Measurements from ENCODE around the gene SERPINA5. TPM values are rescaled to one million over a fixed set of nuclear protein-coding genes. Genes with fewer than 3 reads are reported as not detected.

SERPINA5 gene
- total and polyA plus RNA-seq, 4 experiments from 2014 or later = not detected

DNA sequence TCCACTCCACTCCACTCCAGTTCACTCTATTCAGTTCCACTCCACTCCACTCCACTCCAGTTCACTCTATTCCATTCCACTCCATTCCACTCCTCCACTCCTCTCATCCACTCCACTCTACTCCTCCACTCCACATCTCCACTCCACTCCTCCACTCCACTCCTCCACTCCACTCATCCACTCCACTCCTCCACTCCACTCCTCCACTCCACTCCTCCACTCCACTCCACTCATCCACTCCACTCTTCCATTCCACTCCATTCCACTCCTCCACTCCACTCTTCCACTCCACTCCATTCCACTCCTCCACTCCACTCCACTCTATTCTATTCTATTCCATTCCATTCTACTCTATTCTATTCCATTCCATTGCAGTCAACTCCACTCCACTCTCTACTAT, 9.8 kb downstream of the SERPINA5 start:
- POLR2A ChIA-PET (ENCODE audit: partially characterized antibody) = no interaction called here

DNA sequence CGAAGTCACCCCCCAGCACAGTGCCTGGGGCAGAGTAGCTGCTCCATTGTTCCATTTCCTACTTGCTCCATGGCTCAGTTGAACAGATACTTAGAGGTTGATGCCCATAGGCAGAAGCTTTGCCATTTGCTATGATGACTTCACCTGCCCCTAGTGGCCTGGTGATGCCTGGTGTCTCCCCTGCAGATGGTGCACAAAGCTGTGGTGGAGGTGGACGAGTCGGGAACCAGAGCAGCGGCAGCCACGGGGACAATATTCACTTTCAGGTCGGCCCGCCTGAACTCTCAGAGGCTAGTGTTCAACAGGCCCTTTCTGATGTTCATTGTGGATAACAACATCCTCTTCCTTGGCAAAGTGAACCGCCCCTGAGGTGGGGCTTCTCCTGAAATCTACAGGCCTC, 10.6 kb downstream of the SERPINA5 start:
- Mint-ChIP-seq H3K9me3 (peaks cover 0 to 1% (median 0%) of the 10 kb centered on the region in 8 donors), H3K27me3 (peaks cover 5% of the 10 kb centered on the region in 2 donors), H3K4me1 (peaks cover 0 to 1% (median 0%) of the 10 kb centered on the region in 4 donors), H3K27ac (no peak overlapping the region), H3K4me3 (no peak overlapping the region), H3K36me3 (no peaks in the 10 kb centered on the region)
- no peaks in the 10 kb centered on the region for H3K36me3 ChIP-seq (ENCODE audit: insufficient read depth, low read length)
- no peak for DNase-seq
- no peaks in the 10 kb centered on the region for H3K27me3 ChIP-seq (ENCODE audit: insufficient read depth, low read length)
- no peak overlapping the region for H3K4me3 ChIP-seq (ENCODE audit: low read length in 2 of 2)
- ChIA-PET CTCF (ENCODE audit: partially characterized antibody) (no interaction called here), POLR2A (ENCODE audit: partially characterized antibody) (no interaction called here)
- H3K9me3 ChIP-seq (ENCODE audit: control insufficient read depth in 1 of 2, low read length in 2 of 2) = no peaks in the 10 kb centered on the region
- no peaks in the 10 kb centered on the region for H3K4me1 ChIP-seq (ENCODE audit: insufficient read depth, low read length)
- no peak overlapping the region for H3K27ac ChIP-seq (ENCODE audit: low read depth, low read length)
- intact Hi-C loops (cut with micrococcal nuclease) = no loop called here

More for the DNA sequence above, 9.8 kb downstream of the SERPINA5 start:
- H3K27me3 Mint-ChIP-seq = peaks cover 5% of the 10 kb centered on the region in 2 donors
- H3K27ac ChIP-seq (ENCODE audit: low read depth, low read length) = no peak overlapping the region
- no peaks in the 10 kb centered on the region for H3K36me3 Mint-ChIP-seq
- CTCF ChIA-PET (ENCODE audit: partially characterized antibody) = no interaction called here
- no peaks in the 10 kb centered on the region for H3K27me3 ChIP-seq (ENCODE audit: insufficient read depth, low read length)
- no peak overlapping the region for H3K4me3 ChIP-seq (ENCODE audit: low read length in 2 of 2)
- no peaks in the 10 kb centered on the region for H3K36me3 ChIP-seq (ENCODE audit: insufficient read depth, low read length)
- no peak overlapping the region for H3K4me3 Mint-ChIP-seq
- peaks cover 0 to 1% (median 0%) of the 10 kb centered on the region in 8 donors for H3K9me3 Mint-ChIP-seq
- no peak overlapping the region for H3K27ac Mint-ChIP-seq
- intact Hi-C loops (cut with micrococcal nuclease) = no loop called here
- peaks cover 0 to 1% (median 0%) of the 10 kb centered on the region in 4 donors for H3K4me1 Mint-ChIP-seq
- DNase-seq = no peak
- no peaks in the 10 kb centered on the region for H3K9me3 ChIP-seq (ENCODE audit: control insufficient read depth in 1 of 2, low read length in 2 of 2)
- no peaks in the 10 kb centered on the region for H3K4me1 ChIP-seq (ENCODE audit: insufficient read depth, low read length)

DNA sequence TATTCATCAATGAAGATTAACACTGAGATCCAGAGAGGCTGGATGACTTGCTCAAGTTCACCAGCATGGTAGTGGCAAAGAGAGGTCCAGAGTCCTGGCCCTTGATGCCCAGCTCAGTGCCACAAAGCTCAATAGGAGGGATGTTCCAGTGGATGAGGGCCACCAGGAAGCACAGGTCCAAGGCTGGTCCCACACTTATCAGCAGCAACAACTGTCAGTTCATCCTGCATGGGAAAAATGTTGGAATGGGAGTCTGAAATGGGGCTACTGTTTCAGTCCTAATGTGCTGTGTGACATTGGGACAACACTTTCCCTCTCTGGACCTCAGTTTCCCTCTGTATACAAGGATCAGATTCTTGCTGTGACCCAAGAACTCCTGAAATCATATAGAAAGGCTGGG, 11.2 kb downstream of the SERPINA5 start:
- no peak overlapping the region for H3K4me3 Mint-ChIP-seq
- peaks cover 3 to 5% of the 10 kb centered on the region in 2 donors for H3K27me3 Mint-ChIP-seq
- H3K4me1 ChIP-seq (ENCODE audit: insufficient read depth, low read length) = no peaks in the 10 kb centered on the region
- no peaks in the 10 kb centered on the region for H3K36me3 Mint-ChIP-seq
- no peaks in the 10 kb centered on the region for H3K36me3 ChIP-seq (ENCODE audit: insufficient read depth, low read length)
- ChIA-PET CTCF (ENCODE audit: partially characterized antibody) (no interaction called here), POLR2A (ENCODE audit: partially characterized antibody) (no interaction called here)
- peaks cover 0 to 1% (median 0%) of the 10 kb centered on the region in 8 donors for H3K9me3 Mint-ChIP-seq
- H3K4me1 Mint-ChIP-seq = peaks cover 0 to 1% (median 0%) of the 10 kb centered on the region in 4 donors
- H3K27me3 ChIP-seq (ENCODE audit: insufficient read depth, low read length) = no peaks in the 10 kb centered on the region
- H3K9me3 ChIP-seq (ENCODE audit: control insufficient read depth in 1 of 2, low read length in 2 of 2) = no peaks in the 10 kb centered on the region
- no peak overlapping the region for H3K4me3 ChIP-seq (ENCODE audit: low read length in 2 of 2)
- intact Hi-C loops (cut with micrococcal nuclease) = no loop called here
- no peak overlapping the region for H3K27ac ChIP-seq (ENCODE audit: low read depth, low read length)
- H3K27ac Mint-ChIP-seq = no peak overlapping the region
- no peak for DNase-seq

DNA sequence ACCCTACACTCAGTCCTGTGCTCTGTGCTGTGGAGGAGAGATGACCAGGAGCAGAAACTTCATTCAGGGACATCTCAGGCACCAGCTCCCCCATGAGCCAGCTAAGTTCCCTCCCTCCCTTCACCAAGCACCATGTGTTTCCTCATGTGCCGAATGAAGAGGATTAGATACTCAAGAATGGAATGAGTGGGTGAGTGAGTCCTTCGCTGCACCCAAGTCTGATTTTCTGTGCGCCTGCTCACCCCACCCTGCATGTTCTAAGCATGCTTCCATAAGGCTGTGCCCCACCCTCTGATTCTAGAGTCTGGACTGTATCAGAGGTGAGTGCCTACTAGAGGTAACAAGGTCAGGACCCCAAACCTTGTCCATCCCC, 12.1 kb downstream of the SERPINA5 start:
- ChIA-PET POLR2A (ENCODE audit: partially characterized antibody) (no interaction called here), CTCF (ENCODE audit: partially characterized antibody) (no interaction called here)
- peaks cover 0 to 1% (median 0%) of the 10 kb centered on the region in 4 donors for H3K4me1 Mint-ChIP-seq
- no peak overlapping the region for H3K27ac ChIP-seq (ENCODE audit: low read depth, low read length)
- no peak for DNase-seq
- no peak overlapping the region for H3K4me3 ChIP-seq (ENCODE audit: low read length in 2 of 2)
- no peaks in the 10 kb centered on the region for H3K27me3 ChIP-seq (ENCODE audit: insufficient read depth, low read length)
- no peaks in the 10 kb centered on the region for H3K9me3 ChIP-seq (ENCODE audit: control insufficient read depth in 1 of 2, low read length in 2 of 2)
- H3K4me1 ChIP-seq (ENCODE audit: insufficient read depth, low read length) = no peaks in the 10 kb centered on the region
- H3K9me3 Mint-ChIP-seq = peaks cover 0 to 1% (median 0%) of the 10 kb centered on the region in 8 donors
- no peak overlapping the region for H3K27ac Mint-ChIP-seq
- no peaks in the 10 kb centered on the region for H3K36me3 Mint-ChIP-seq
- no peaks in the 10 kb centered on the region for H3K36me3 ChIP-seq (ENCODE audit: insufficient read depth, low read length)
- no peak overlapping the region for H3K4me3 Mint-ChIP-seq
- intact Hi-C loops (cut with micrococcal nuclease) = no loop called here
- H3K27me3 Mint-ChIP-seq = peaks cover 3 to 5% of the 10 kb centered on the region in 2 donors

DNA sequence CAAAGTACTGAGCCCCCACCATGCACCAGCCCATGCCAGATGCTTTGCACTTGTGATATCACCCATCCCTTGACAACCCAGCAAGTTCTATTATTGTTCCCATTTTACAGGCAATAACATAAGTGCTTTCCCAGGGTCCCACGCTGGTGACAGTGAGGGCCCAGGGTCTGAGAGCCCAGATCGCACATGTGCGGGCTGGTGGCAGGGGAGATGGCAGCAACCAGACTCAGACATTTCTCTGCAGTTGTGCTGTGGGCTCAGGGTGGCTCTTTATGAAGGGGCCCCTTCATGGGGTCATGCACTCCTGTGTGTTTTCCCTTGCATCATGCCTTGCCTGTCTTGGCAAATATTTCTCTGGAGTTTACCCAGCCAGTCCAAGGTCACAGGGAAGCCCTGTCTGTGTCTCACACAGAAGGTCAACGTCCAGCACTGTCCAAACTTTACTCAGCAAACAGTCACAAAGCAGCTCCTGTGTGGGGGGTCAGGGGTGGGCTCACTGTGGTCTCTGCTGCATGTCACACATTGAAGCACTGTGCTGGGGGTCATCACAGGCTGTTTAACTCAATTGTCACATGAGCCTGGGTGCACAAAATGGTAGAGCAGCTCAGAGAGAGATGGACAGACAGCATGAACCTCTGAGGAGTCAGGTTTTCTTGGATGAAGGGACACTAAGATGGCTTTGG, 12.7 kb downstream of the SERPINA5 start:
- Histone ChIP-seq H3K9me3 (ENCODE audit: control insufficient read depth in 1 of 2, low read length in 2 of 2) (no peaks in the 10 kb centered on the region), H3K27ac (ENCODE audit: low read depth, low read length) (no peak overlapping the region), H3K4me3 (ENCODE audit: low read length in 2 of 2) (no peak overlapping the region), H3K36me3 (ENCODE audit: insufficient read depth, low read length) (no peaks in the 10 kb centered on the region), H3K4me1 (ENCODE audit: insufficient read depth, low read length) (no peaks in the 10 kb centered on the region), H3K27me3 (ENCODE audit: insufficient read depth, low read length) (no peaks in the 10 kb centered on the region)
- Mint-ChIP-seq H3K4me1 (peaks cover 0 to 1% (median 0%) of the 10 kb centered on the region in 4 donors), H3K27ac (no peak overlapping the region), H3K9me3 (peaks cover 0 to 1% (median 0%) of the 10 kb centered on the region in 8 donors), H3K36me3 (no peaks in the 10 kb centered on the region), H3K4me3 (no peak overlapping the region), H3K27me3 (peaks cover 0 to 5% of the 10 kb centered on the region in 2 donors)
- no peak for DNase-seq
- intact Hi-C loops (cut with micrococcal nuclease) = no loop called here
- ChIA-PET POLR2A (ENCODE audit: partially characterized antibody) (no interaction called here), CTCF (ENCODE audit: partially characterized antibody) (no interaction called here)

DNA sequence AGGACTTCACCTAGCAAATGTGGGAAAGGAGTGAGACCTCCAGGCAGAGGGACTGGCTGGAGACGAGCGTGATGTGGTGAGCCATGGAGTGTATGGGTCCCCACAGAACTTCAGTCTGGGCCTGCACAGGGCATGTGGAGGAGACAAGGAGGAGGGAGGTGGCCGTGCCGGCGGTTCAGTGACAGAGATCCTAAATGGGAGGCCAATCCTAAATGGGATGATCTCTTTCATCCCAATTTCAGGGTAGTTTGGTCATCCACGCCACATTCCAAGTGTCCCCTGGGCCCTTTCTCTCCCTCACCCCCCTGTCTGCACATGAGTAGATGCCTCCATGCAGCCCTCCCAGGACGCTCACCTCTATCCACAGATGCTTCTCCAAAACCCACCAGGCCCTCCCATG, 13.2 kb downstream of the SERPINA5 start:
- Mint-ChIP-seq H3K4me1 (peaks cover 0 to 1% (median 0%) of the 10 kb centered on the region in 4 donors), H3K36me3 (no peaks in the 10 kb centered on the region), H3K27me3 (peaks cover 0 to 5% of the 10 kb centered on the region in 2 donors), H3K27ac (no peak overlapping the region), H3K4me3 (no peak overlapping the region), H3K9me3 (peaks cover 0 to 1% (median 0%) of the 10 kb centered on the region in 8 donors)
- Histone ChIP-seq H3K27ac (ENCODE audit: low read depth, low read length) (no peak overlapping the region), H3K4me3 (ENCODE audit: low read length in 2 of 2) (no peak overlapping the region), H3K36me3 (ENCODE audit: insufficient read depth, low read length) (no peaks in the 10 kb centered on the region), H3K4me1 (ENCODE audit: insufficient read depth, low read length) (no peaks in the 10 kb centered on the region), H3K27me3 (ENCODE audit: insufficient read depth, low read length) (no peaks in the 10 kb centered on the region), H3K9me3 (ENCODE audit: control insufficient read depth in 1 of 2, low read length in 2 of 2) (no peaks in the 10 kb centered on the region)
- intact Hi-C loops (cut with micrococcal nuclease) = no loop called here
- CTCF ChIA-PET (ENCODE audit: partially characterized antibody) = no interaction called here
- POLR2A ChIA-PET (ENCODE audit: partially characterized antibody) = no interaction called here
- no peak for DNase-seq

DNA sequence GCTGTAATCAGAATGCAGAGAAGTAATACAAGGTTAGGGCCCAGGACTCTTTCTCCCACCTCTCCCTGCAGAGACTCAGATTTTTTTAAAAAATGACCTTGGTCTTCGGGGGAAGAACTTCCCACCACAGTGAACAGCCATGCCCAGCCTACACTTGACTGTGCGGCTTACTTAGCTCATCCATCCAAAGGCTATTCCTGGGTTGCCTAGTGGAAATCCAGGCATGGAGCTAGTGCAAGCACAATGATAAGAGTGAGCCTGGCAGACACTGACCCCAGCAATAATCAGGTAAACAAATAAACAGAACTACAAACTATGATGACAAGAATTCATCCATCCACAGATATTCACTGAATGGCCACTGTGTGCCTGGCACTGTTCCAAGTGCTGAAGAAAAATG, 14.7 kb downstream of the SERPINA5 start:
- Mint-ChIP-seq H3K27me3 (peaks cover 0 to 6% of the 10 kb centered on the region in 2 donors), H3K4me3 (no peak overlapping the region), H3K4me1 (peaks cover 0 to 1% (median 0%) of the 10 kb centered on the region in 4 donors), H3K27ac (no peak overlapping the region), H3K9me3 (no peaks in the 10 kb centered on the region), H3K36me3 (no peaks in the 10 kb centered on the region)
- intact Hi-C loops (cut with micrococcal nuclease) = no loop called here
- no peak for DNase-seq
- Histone ChIP-seq H3K27ac (ENCODE audit: low read depth, low read length) (no peak overlapping the region), H3K27me3 (ENCODE audit: insufficient read depth, low read length) (no peaks in the 10 kb centered on the region), H3K36me3 (ENCODE audit: insufficient read depth, low read length) (no peaks in the 10 kb centered on the region), H3K4me3 (ENCODE audit: low read length in 2 of 2) (no peak overlapping the region), H3K4me1 (ENCODE audit: insufficient read depth, low read length) (no peaks in the 10 kb centered on the region), H3K9me3 (ENCODE audit: control insufficient read depth in 1 of 2, low read length in 2 of 2) (no peaks in the 10 kb centered on the region)
- CTCF ChIA-PET (ENCODE audit: partially characterized antibody) = no interaction called here
- POLR2A ChIA-PET (ENCODE audit: partially characterized antibody) = no interaction called here

All from CD4-positive, alpha-beta memory T cell (primary cell).